Measurements from ENCODE around the gene MOK.

MOK gene

DNA sequence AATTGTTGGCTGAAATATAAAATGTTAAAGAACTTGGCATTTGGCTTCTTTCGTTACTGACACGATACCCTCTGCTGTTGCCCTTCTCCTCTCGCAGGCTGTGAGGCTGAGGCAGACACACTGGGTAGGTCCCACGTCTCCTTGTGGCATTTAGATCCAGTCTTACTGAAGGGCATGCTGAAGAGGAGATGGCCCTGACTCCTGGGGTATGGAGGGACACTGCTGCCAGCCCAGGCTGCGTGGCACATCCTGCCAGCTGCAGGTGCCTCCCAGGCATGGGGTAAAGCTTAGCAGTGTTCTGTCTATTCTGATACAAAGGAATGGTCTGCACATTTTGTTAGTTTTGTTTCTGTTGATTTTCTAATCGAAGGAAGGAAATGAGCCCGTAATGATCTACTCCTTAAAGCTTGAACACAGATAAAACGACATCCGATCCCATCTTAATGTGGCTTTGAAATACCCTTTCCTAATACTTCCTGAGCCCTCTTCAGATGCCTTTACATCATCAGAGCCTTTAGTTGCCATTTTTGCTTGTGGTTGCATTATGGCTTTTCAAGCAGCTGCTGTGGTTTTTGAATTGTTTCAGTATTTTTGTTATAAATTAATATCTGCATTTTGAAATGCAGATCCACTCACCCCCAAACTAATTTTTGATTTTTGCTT lies 104.1 kb downstream of the MOK start:
- DNase-seq, result no peak

DNA sequence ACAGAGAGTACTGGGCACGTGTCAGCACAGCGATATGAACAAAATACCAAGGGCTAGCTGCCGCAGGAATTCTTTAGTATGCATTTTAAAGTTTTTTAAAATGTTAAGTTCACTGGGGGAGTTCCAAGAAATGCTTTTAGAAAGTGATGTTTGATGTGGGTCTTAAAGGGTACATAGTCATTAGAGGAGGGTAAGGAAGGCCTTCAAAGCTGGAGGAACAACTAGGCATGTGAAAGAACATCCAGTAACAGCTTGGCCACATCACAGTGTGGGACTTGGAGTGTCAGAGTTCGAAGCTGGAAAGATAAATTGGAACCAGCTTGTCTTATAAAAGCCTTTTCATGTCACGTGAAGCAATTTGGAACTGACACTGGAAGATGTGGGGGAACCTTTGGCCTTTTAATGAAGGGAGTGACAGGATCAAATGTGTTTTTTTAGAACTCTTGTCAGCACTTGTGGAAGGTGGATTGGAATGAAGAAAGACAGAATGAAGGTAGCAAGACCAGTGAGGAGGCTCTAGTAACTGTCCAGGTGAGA lies 107.6 kb downstream of the MOK start:
- no peak for DNase-seq

DNA sequence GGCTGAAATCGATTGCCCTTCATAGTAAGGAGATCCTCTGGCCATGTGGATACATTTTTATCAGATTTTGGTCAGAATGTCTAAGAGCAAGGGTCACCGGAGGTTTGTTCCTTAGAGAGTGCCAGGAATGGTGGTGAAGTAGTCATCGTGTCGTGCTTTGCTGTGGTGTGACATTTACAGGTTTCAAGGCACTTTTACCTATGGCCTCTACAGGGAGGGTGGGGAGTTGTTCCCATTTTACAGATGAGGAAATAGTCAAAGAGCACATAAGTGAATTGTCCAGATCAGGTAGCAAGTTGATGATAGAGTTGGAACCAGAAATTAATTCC lies 108.1 kb downstream of the MOK start:
- no peak for DNase-seq

DNA sequence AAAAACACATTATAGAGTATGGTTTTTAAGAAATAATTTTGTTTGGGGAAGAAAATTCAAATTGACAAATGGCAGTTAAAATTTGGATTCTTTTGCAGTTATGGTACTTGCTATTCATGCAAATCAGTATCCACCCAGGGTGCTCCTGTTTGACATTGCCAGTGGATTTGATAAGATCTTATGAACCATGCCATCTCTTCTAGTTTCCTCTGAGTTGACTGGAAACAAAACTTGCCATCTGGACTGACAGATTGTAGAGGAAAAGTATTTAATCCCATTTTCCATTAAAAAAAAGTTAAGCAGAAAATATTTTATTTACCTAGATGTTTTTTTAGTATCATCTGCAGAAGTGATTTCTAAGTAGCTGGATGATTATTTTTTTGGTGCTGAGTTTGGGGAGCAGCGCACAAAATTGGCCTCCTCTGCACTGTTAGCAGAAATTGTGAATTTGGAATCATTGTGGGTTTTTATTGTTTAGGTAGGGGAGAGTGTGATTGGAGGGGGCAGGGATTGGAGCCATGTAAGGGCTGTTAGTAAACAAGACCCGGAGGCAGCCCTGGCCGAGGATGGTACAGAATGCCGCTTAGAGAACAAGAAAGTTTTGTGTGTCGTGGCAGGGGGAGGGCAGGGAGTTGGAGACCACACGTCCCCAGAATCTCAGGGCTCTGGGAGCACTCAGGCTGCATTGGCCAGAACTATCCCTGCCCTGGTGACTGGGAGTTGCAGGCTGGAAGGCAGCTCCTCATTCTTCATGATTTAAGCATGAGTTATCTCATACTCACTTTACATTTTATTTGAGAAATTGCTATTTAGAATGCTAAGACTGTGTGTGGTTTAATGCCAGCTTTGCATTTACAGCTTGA lies 108.7 kb downstream of the MOK start:
- DNase-seq, result no peak

DNA sequence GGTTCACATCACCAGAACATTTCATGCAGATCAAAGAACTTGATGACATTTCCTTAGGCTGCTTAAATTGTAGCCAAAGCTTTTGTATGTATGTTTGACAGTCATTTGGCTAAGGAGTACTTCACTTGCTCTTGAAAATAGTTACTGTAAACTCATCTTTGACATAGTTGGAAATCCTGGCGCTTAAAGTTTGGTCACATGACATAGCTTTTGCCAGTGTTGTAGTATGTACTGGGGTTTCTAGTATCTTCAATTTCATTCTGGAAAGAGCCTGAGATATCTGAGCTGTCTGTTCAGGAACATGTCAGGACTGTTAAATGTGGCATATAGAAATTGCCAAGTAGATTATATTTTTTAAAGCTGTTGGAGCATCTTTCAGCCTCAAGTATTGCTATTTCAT lies 109.5 kb downstream of the MOK start:
- DNase-seq, result no peak

DNA sequence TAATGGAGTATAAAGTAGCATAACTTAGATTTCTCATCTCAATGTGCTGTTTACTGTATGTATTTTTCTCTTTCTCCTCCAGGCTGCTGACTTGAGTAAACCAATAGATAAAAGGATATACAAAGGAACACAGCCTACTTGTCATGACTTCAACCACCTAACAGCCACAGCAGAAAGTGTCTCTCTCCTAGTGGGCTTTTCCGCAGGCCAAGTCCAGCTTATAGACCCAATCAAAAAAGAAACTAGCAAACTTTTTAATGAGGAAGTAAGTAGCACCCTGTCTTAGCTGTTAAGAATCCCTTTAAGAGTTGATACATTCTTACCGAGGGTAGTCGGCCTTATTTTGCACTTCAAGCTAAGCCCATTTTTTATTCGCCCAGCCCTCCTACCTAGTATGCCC lies 110.1 kb downstream of the MOK start:
- no peak for DNase-seq

DNA sequence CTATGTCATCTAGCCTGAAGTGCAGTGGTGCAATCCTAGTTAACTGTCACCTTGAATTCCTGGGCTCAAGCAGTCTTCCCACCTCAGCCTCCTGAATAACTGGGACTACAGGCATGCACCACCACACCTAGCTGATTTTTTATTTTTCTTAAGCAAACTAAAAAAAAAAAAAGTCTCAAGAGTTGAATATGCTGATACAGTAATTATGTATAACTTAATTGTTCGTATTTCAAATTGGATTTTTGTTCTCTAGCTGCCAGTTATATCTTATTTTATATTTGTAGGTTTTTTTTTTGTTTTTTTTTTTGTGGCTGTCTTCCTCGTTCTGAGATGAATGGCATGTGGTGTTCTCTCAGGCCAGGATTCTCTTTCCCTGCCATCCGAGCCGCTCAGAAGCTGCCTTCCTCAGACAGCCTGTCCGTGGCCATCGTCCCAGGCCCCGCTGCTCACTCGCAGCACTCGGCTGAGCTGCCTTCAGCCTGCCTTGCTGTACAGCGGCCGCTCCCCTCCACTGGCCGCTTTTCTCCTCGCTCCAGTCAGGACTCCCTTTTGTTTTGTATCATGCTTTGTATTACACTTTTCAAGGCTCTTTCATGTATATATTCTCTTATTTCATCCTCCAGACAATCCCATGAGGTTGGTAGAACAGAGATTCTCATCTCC lies 112.0 kb downstream of the MOK start:
- no peak for DNase-seq

DNA sequence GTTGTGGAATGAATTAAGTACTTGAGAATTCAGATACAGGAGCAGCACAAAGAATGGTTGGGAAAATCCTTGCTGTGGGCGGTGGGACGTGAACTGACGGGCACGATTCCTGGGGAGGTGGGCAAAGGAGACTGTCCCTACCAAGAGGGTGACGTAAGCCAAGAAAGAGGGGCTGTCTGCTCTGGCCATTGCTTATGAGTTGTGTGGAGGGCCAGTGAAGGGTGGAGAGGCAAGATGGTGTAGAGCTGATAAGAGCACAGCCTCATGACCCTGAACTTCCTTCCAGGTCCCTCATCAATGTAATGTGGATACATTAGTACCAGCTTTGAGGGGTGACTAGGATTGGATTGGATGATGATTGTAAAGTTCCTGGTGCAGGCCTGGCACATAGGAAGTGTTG lies 115.1 kb downstream of the MOK start:
- DNase-seq, result no peak

DNA sequence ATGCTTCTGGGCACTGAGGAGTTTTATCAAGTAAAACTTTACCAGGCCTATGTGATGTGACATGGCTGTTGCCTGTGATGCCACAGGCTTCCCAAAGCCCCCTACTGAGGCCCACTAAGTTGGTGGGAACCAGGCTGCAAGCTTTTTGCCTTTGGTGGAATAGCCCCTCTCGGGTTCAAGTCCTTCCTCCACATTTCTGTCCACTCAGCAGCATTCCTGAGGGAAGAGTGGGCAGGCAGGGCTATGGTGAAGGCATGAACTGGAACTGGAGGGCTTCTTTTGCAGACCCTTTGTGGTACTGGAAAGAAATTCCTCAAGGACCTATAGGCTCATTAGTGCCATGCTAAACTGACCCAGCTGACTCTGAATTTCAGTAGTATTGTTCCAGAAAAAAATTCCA lies 116.8 kb downstream of the MOK start:
- no peak for DNase-seq

DNA sequence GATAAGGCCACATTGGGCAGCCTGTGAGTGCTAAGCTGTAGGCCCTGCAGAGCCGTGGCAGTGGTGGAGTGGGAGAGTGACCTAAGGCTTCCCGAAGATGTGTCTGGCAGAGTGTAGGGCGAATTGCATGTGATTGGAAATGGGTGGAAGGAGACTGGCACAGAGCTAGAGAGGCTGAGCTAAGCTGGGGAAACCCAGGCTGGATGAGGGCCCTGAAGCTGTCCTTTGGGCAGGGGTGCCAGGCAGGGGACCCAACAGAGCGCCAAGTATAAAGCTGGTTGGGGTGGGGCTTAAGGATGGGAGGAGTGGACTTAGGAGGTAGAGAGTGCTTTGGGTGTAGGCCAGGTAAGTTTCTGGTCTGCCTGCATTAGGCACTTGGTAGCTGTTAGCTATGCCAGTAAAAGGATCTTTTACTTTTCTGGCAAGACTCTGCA lies 117.4 kb downstream of the MOK start:
- no peak for DNase-seq

DNA sequence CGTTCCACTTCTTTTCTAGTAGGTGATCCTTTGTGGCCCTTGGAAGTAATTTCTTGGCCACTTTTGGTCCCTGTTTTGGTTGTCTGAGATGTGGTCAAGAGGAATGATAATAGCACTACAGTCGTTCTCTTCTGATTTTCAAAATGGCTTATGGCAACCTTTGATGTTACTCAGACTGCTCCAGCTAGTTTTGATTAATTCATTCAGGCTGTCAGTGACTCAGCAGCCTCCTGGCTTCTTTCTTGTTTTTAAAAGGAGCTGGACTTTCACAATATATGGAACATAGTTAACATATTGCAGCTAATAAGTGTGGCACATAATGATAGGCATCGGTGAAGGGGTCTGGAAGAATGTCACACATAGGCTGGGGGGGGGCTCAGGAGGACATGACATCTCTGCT lies 117.9 kb downstream of the MOK start:
- no peak for DNase-seq

DNA sequence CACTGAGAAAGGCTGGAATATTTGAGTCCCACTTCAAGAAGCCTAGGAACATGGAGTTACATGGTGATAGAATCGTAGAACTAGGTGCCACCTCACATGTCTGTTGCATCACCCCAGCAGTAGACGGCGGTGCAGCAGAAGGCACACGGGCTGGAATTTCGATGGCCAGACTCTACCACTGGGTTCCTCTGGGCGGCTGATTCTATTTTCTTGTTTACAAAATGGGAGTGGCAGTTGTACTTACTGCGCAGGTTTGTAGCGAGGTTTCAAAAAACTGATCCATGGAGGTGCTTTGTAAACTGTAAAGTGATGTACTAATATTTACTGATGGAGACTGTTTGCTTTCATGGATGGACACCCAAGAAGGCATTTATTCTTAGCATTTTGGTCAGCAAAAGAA lies 119.6 kb downstream of the MOK start:
- DNase-seq, result no peak

DNA sequence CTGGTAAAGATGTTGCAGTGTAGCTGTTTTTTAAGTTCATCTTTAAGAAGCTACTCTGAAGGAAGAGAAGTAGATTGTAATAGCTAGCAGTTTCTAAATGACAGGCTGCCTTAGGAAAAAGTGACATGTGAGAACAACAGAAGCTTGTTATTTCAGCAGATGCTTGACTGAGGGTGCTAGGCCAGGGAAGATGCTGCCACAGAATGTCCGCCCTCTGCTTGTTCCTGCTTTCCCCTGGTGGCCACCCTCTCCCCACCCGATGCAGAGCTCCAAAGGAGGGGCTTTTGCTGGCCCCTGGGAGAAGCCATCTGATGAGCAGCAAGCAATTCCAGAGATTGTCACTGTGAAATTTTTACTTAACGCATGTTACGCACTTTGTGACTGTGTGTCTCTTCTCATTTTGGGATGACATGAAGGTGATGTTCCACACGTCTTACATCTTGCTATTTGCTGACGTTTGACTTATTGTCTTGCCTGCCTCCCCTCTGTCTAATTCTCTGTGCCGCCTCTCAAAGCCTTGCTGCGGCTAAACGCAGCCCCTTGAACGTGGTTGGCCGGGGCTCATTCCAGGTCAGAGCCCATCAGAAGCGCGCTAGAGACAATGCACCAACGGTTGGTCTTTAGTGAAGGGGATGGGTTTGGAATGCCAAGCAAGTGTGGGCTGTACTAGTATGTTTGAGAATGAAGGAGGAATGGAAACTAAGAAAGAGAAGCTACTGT lies 120.5 kb downstream of the MOK start:
- DNase-seq, result no peak

DNA sequence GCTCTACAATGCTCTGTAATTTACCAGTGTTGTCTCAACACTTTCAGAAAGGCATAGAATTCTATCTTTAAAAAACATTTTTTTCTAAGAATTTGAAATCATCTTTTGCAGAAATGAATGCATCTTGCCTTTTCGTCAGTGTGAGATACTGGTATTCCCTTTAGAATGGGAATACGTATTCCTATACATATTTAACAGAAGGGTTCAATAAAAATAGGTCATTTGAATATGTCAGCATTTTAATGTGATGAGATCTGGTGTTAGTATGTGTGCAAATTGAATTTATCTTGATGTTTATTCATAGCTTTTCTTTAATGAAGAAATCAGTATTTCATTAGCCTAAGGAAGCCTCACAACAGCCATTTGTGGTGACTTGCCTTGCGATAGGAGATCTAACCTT lies 121.1 kb downstream of the MOK start:
- DNase-seq, result no peak

DNA sequence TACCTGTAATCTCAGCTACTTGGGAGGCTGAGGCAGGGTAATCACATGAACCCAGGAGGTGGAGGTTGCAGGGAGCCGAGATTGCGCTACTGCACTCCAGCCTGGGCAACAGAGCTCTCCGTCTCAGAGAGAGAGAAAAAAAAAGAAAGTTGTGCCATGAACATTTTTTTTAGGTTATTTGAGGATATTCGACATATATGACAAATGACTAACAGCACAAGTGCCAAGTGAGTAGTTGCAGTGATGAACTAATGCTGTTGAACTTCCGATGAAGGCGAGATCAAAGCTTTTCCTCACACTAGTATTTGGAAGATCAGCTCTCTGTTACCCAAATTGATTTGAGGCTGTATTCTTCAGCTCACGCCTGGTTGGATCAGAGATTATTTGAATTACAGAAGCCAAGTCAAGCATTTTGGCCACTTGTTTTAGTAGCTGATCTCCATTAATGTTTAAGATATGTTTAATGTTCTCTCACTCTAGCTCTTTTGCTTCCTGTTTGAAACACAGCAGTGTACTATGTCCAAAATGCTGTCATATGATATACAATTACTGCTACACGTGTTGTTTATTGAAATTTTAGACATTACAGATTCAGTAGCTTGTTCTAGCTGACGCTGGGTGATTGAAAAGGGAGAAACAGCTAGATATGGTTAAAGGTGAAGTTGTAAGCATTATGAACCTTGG lies 121.9 kb downstream of the MOK start:
- DNase-seq, result no peak

DNA sequence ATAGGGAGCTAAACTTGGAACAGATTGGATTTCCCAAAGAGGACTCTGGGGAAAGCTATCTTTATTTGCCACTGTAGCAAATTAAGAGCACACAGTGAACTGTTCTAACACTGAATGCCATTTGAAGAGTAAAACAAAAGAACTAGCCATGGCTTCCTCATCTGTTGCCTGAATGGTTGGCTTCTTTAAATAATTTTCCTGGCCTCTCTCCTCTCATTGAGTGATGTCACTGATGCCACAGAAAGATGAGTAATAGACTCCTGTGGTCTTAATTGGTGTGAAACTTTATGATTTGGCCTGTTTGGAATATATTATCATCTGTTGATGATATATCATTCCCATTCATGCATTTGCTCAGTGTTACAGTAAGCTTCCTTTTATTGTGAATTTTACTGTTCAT lies 122.8 kb downstream of the MOK start:
- DNase-seq, result no peak

DNA sequence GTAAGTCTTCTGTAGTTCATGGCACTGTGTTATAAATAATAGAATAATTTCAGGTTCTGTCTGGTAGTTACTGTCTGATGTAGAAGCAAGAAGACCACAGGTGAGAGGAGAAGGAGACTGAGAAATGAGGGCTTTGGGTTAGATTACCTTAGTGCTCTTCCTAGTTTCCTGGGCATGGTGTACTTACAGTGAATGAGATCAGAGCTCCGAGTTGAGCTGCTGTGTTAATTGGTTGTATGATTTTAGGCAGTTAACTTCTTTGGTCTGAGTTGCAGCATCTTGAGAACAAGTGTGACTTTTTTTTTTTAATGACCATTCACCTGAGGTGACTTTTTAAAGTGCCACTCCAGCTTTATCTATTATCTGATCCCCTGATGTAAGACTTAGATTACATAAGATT lies 123.8 kb downstream of the MOK start:
- DNase-seq, result no peak

DNA sequence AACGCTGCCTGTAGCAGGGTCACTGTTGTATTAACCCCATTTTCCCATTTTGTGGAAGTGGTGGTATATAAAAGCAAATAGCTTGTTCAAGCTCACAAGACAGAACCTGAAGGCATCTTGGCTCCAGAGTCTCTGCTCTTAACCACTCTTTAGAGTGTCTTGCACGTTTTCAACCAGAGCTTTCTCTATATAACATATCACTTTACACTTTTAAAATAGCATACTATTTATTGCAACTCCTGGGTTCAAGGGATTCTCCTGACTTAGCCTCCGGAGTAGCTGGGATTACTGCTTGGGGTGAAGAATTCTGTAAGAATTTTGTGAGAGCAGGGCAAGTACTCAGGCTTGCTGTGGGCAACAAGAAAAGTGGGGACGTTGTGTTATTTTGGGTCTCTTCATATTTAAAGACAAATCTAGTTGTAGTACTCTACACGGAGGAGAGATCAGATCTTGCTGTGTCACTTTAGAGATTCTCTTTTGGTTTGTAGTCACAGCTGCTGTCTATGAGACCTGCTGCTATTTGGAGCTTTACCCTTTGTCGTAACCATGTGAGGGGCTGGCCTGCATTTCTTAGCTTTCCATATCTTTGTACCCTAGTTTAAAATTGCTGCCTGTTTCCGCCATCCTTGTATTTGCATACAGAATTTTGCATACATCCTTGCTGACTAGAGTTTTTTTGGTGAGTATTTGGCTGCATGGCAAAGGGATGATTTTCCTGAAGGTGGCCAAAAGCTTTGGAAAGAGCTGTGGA lies 124.5 kb downstream of the MOK start:
- DNase-seq, result no peak

Measured in effector CD8-positive, alpha-beta T cell (primary cell).